ENCODE results near the gene PTPRK. TPM values are rescaled to one million over a fixed set of nuclear protein-coding genes. Genes with fewer than 3 reads are reported as not detected.
A peak's percentile ranks its signal among the peaks of the same experiment; 100 is the strongest.

Gene PTPRK
- total and polyA plus RNA-seq, 2 of the 13 experiments (the other 11 are each of a cell fraction or from before 2014, with no cell fraction given), result 43.6 to 98.3 TPM

- TF ChIP-seq ZNF503 (CRISPR knock-in tag; IDR thresholded peaks at IDR 0.05), result no peak
- 0 out of 2 replicates have a peak, but pooled peaks have one; percentile 52 for TF ChIP-seq ZNF136 (CRISPR knock-in tag; IDR thresholded peaks at IDR 0.05; ENCODE audit: low read depth)
- no peak for TF ChIP-seq TFE3 (CRISPR knock-in tag; IDR thresholded peaks at IDR 0.05)
- TF ChIP-seq E2F2 (CRISPR knock-in tag; IDR thresholded peaks at IDR 0.05; ENCODE audit: borderline replicate concordance), result no peak; the same call in 1 of the 2 replicates
- no peak for TF ChIP-seq ZNF841 (CRISPR knock-in tag; IDR thresholded peaks at IDR 0.05; ENCODE audit: borderline replicate concordance)
- TF ChIP-seq GATAD2A (CRISPR knock-in tag; IDR thresholded peaks at IDR 0.05), result no peak
- peak; percentile 90 for TF ChIP-seq DRAP1 (CRISPR knock-in tag; IDR thresholded peaks at IDR 0.05)
- TF ChIP-seq DMTF1 (CRISPR knock-in tag; IDR thresholded peaks at IDR 0.05), result no peak
Observed at GRCh38 chr6:128520436-128521281, at the start of gene PTPRK (continued).

Measured in HepG2 (cell line).